ENCODE results near the gene SNX32. TPM values are rescaled to one million over a fixed set of nuclear protein-coding genes. Genes with fewer than 3 reads are reported as not detected.
A peak's percentile ranks its signal among the peaks of the same experiment; 100 is the strongest.

SNX32 gene
- total RNA-seq, 2 experiments from 2014 or later, result 0.44 to 1.6 TPM

- POLR2A ChIA-PET, result interaction anchor here (1.2 to 6.5 kb wide), 3 partner anchors 9 to 54 kb away, joined by 3 to 64 read pairs (median 14); partner anchors contain the start of genes CCDC85B and FIBP
Observed at GRCh38 chr11:65899356-65900124, 65.8 kb downstream of the SNX32 start.

GRCh38 chr11:65900125-65900898 is 66.5 kb downstream of the SNX32 start, which contains the start of gene FOSL1:
Gene FOSL1, minus strand, starts transcription at chr11:65900388. Its CDS starts 49 bp downstream, at chr11:65900339.
- POLR2A ChIA-PET, result interaction anchor here (1.2 to 6.5 kb wide), 4 partner anchors 9 to 53 kb away, joined by 3 to 64 read pairs (median 8); partner anchors contain the start of genes CCDC85B and FIBP
- ATAC-seq (peak; percentile 88), DNase-seq (peak; percentile 94)
- Mint-ChIP-seq H3K4me3 (peak within 1 kb of the TSS; percentile 66), H3K36me3 (ENCODE audit: low read depth) (peaks cover 5% of the 10 kb centered on the region), H3K4me1 (ENCODE audit: low read depth) (peaks cover 59% of the 10 kb centered on the region), H3K27ac (peak within 1 kb of the TSS; percentile 71), H3K9me3 (ENCODE audit: insufficient read depth) (no peaks in the 10 kb centered on the region), H3K27me3 (ENCODE audit: low read depth) (no peaks in the 10 kb centered on the region)
- CTCF ChIA-PET, result interaction anchor here (0.5 to 3.7 kb wide), 7 partner anchors 10 to 438 kb away, joined by 3 to 55 read pairs (median 8); partner anchors contain the start of genes CCDC85B, FIBP and MUS81

More at GRCh38 chr11:65899356-65900124, 65.8 kb downstream of the SNX32 start:
- H3K36me3 Mint-ChIP-seq (ENCODE audit: low read depth), result peaks cover 8% of the 10 kb centered on the region
- no peaks in the 10 kb centered on the region for H3K9me3 Mint-ChIP-seq (ENCODE audit: insufficient read depth)
- peak overlapping the region; percentile 71 for H3K27ac Mint-ChIP-seq
- peaks cover 62% of the 10 kb centered on the region for H3K4me1 Mint-ChIP-seq (ENCODE audit: low read depth)
- DNase-seq (peak; percentile 76), ATAC-seq (peak; percentile 27)
- H3K27me3 Mint-ChIP-seq (ENCODE audit: low read depth), result no peaks in the 10 kb centered on the region
- CTCF ChIA-PET, result interaction anchor here (1.3 to 4.2 kb wide), 6 partner anchors 10 to 40 kb away, joined by 3 to 55 read pairs (median 22); partner anchors contain the start of genes CCDC85B and FIBP
- peak overlapping the region; percentile 66 for H3K4me3 Mint-ChIP-seq

DNA sequence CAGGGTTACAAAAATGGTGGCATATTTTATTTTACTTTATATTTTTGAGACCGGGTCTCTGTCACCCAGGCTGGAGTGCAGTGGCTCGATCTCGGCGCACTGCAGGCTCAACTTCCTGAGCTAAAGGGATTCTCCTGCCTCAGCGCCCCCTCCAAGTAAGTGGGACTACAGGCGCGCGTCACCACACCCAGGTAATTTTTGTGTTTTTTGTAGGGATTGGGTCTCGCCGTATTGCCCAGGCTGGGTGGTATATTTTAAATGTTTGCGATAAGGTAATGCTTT is 67.1 kb downstream of the SNX32 start:
- POLR2A ChIA-PET, result interaction anchor here (1.4 to 6.5 kb wide), 2 partner anchors 10 to 11 kb away, joined by 3 to 64 read pairs; partner anchors contain the start of genes CCDC85B and FIBP
- H3K27ac Mint-ChIP-seq, result peak overlapping the region; percentile 65
- H3K4me3 Mint-ChIP-seq, result peak overlapping the region; percentile 45

DNA sequence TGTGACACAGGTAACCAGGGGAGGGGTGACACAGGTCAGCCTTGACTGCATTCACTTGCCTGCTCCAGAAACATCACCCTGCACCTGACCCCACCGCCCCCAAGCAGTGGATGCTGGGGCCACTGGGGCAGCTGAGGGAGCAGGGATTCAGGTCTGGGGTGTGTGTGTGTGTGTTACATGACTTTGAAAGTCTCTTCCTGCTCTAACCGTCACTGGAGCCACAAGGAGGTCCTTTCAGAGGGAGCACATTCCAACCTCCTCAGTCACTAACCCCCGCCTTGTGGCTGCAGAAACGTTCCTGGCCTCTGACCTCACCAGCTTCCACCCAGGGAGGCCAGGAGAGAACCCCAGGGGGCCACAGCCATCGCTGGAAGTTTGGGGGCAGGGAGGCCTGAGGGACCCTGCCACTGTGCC is 69.3 kb downstream of the SNX32 start:
- no peak overlapping the region for H3K4me3 Mint-ChIP-seq
- H3K4me1 Mint-ChIP-seq (ENCODE audit: low read depth), result peaks cover 35% of the 10 kb centered on the region
- ChIA-PET POLR2A (interaction anchor here (1.0 to 6.5 kb wide), 2 partner anchors 12 to 52 kb away, joined by 4 to 64 read pairs; partner anchors contain the start of genes CCDC85B and FIBP), CTCF (interaction anchor here (1.0 to 3.7 kb wide), 2 partner anchors 13 to 19 kb away, joined by 3 to 25 read pairs; partner anchors contain the start of gene CCDC85B)
- peak overlapping the region; percentile 46 for H3K27ac Mint-ChIP-seq
- no peaks in the 10 kb centered on the region for H3K36me3 Mint-ChIP-seq (ENCODE audit: low read depth)
- DNase-seq (no peak), ATAC-seq (no peak)
- H3K9me3 Mint-ChIP-seq (ENCODE audit: insufficient read depth), result no peaks in the 10 kb centered on the region
- peaks cover 4% of the 10 kb centered on the region for H3K27me3 Mint-ChIP-seq (ENCODE audit: low read depth)

More for the DNA sequence above, 67.1 kb downstream of the SNX32 start:
- CTCF ChIA-PET, result interaction anchor here (0.5 to 3.7 kb wide), 7 partner anchors 9 to 438 kb away, joined by 3 to 55 read pairs (median 8); partner anchors contain the start of genes CCDC85B, FIBP and MUS81
- no peaks in the 10 kb centered on the region for H3K27me3 Mint-ChIP-seq (ENCODE audit: low read depth)
- peaks cover 4% of the 10 kb centered on the region for H3K36me3 Mint-ChIP-seq (ENCODE audit: low read depth)
- peaks cover 53% of the 10 kb centered on the region for H3K4me1 Mint-ChIP-seq (ENCODE audit: low read depth)
- no peaks in the 10 kb centered on the region for H3K9me3 Mint-ChIP-seq (ENCODE audit: insufficient read depth)
- no peak for DNase-seq
- no peak for ATAC-seq

Other genes with a start within 250 kb of the SNX32 start
- gene KCNK7, start 238.2 kb upstream of the SNX32 start, total RNA-seq, result under 1 TPM; 0.95 to 0.99 TPM
- 10 to 100 TPM; 56.7 to 66.5 TPM for gene MAP3K11, start 219.7 kb upstream of the SNX32 start, total RNA-seq
- 10 to 100 TPM; 50.1 to 54.8 TPM for gene PCNX3, start 218.2 kb upstream of the SNX32 start, total RNA-seq
- gene SIPA1, start 195.9 kb upstream of the SNX32 start, total RNA-seq, result 100 to 1,000 TPM; 245 to 274 TPM
- gene RELA, start 171.0 kb upstream of the SNX32 start, total RNA-seq, result 10 to 100 TPM; 72.5 to 82.4 TPM
- 10 to 100 TPM; 63.2 to 68.7 TPM for gene KAT5, start 121.7 kb upstream of the SNX32 start, total RNA-seq
- gene RNASEH2C, start 113.2 kb upstream of the SNX32 start, total RNA-seq, result 10 to 100 TPM; 88.0 to 92.3 TPM
- 10 to 100 TPM; 21.9 to 22.5 TPM for gene AP5B1, start 53.0 kb upstream of the SNX32 start, total RNA-seq
- gene OVOL1, start 46.9 kb upstream of the SNX32 start, total RNA-seq, result under 1 TPM in 1 of 2 experiments, not detected in 1; 0.08 TPM
- 1,000 to 10,000 TPM; 2,110 to 2,145 TPM for gene CFL1, start 24.2 kb downstream of the SNX32 start, total RNA-seq
- 100 to 1,000 TPM; 106 to 111 TPM for gene MUS81, start 26.5 kb downstream of the SNX32 start, total RNA-seq
- gene EFEMP2, start 38.8 kb downstream of the SNX32 start, total RNA-seq, result 1 to 10 TPM; 4.8 to 5.0 TPM
- gene CTSW, start 45.9 kb downstream of the SNX32 start, total RNA-seq, result 100 to 1,000 TPM; 381 to 413 TPM
- gene FIBP, start 54.5 kb downstream of the SNX32 start, total RNA-seq, result 10 to 100 TPM; 80.4 to 89.0 TPM
- 10 to 100 TPM; 82.6 to 84.0 TPM for gene CCDC85B, start 56.7 kb downstream of the SNX32 start, total RNA-seq
- 1 to 10 TPM; 2.3 to 3.8 TPM for gene FOSL1, start 66.4 kb downstream of the SNX32 start, total RNA-seq
- gene C11orf68, start 85.1 kb downstream of the SNX32 start, total RNA-seq, result 10 to 100 TPM; 28.4 to 28.5 TPM
- gene DRAP1, start 85.5 kb downstream of the SNX32 start, total RNA-seq, result 100 to 1,000 TPM; 219 to 240 TPM
- gene TSGA10IP, start 111.5 kb downstream of the SNX32 start, total RNA-seq, result not detected
- gene SART1, start 127.8 kb downstream of the SNX32 start, total RNA-seq, result 10 to 100 TPM; 88.0 to 90.3 TPM
- gene EIF1AD, start 168.2 kb downstream of the SNX32 start, total RNA-seq, result 10 to 100 TPM; 53.5 to 54.2 TPM
- gene BANF1, start 168.5 kb downstream of the SNX32 start, total RNA-seq, result 100 to 1,000 TPM; 290 to 298 TPM
- gene CST6, start 178.0 kb downstream of the SNX32 start, total RNA-seq, result not detected
- not detected for gene CATSPER1, start 192.5 kb downstream of the SNX32 start, total RNA-seq
- gene GAL3ST3, start 215.2 kb downstream of the SNX32 start, total RNA-seq, result not detected
- 100 to 1,000 TPM; 241 to 253 TPM for gene SF3B2, start 218.4 kb downstream of the SNX32 start, total RNA-seq
- gene PACS1, start 236.3 kb downstream of the SNX32 start, total RNA-seq, result 10 to 100 TPM; 84.6 to 91.6 TPM